ENCODE measurements around the gene MAP4K4. TPM values are rescaled to one million over a fixed set of nuclear protein-coding genes. Genes with fewer than 3 reads are reported as not detected.

MAP4K4 gene
- total RNA-seq, 1 experiment from 2014 or later: 162 TPM

DNA sequence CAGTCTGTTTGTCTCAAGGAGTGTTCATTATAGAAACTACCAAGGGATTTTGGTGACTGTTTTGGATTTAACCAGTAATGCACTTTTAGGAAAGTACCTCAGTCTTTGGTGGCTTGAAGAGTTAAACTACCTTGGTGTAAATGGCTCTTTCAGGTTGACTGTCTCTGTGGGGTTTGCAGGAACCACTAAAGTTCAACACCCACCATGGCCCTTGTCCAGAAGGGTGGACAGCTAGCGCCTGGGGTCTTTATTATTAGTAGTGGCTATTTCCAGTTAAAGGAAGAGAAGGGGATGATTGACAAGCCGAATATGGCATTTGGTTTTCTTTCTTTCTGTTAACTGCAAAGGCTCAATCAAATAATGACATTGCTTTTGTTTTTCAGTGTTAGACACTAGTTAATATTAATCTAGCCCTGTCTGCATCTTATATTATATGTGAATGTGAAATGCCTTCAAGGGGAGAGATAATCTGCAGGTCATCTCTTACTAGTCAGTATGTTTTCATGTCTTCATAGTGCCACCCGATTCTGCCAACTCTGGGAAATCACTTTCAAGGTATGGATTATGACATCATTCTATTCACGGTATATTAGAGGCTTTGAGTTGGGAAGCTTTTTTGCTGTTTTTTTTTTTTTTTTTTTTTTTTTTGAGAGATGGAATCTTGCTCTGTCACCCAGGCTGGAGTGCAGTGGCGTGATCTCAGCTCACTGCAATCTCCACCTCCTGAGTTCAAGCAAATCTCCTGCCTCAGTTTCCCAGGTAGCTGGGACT, 56.4 kb downstream of the MAP4K4 start:
- intact Hi-C loops (cut with micrococcal nuclease): no loop called here
- TF ChIP-seq, protein P1, sequence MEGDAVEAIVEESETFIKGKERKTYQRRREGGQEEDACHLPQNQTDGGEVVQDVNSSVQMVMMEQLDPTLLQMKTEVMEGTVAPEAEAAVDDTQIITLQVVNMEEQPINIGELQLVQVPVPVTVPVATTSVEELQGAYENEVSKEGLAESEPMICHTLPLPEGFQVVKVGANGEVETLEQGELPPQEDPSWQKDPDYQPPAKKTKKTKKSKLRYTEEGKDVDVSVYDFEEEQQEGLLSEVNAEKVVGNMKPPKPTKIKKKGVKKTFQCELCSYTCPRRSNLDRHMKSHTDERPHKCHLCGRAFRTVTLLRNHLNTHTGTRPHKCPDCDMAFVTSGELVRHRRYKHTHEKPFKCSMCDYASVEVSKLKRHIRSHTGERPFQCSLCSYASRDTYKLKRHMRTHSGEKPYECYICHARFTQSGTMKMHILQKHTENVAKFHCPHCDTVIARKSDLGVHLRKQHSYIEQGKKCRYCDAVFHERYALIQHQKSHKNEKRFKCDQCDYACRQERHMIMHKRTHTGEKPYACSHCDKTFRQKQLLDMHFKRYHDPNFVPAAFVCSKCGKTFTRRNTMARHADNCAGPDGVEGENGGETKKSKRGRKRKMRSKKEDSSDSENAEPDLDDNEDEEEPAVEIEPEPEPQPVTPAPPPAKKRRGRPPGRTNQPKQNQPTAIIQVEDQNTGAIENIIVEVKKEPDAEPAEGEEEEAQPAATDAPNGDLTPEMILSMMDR (IDR thresholded peaks at IDR 0.05; ENCODE audit: unreplicated experiment): no peak
- POLR2A ChIA-PET: interaction anchor here (0.7 to 2.3 kb wide), 6 partner anchors 9 to 55 kb away, joined by 3 to 14 read pairs (median 4); no protein-coding TSS in a partner anchor
- BruUV-seq (replicated peaks): no TSS peak
- Mint-ChIP-seq H3K27me3 (ENCODE audit: insufficient read depth, unreplicated experiment) (no peaks in the 10 kb centered on the region), H3K9me3 (ENCODE audit: unreplicated experiment) (no peaks in the 10 kb centered on the region), H3K4me1 (ENCODE audit: insufficient read depth, unreplicated experiment) (peaks cover 40% of the 10 kb centered on the region), H3K27ac (ENCODE audit: low read depth, unreplicated experiment) (no peak overlapping the region), H3K4me3 (ENCODE audit: unreplicated experiment) (no peak overlapping the region), H3K36me3 (ENCODE audit: insufficient read depth, unreplicated experiment) (peaks cover 4% of the 10 kb centered on the region)
- CTCF ChIA-PET: interaction anchor here (0.6 to 1.6 kb wide), 6 partner anchors 8 to 333 kb away, joined by 3 to 6 read pairs (median 3); no protein-coding TSS in a partner anchor
- no peak for DNase-seq (ENCODE audit: unreplicated experiment)

DNA sequence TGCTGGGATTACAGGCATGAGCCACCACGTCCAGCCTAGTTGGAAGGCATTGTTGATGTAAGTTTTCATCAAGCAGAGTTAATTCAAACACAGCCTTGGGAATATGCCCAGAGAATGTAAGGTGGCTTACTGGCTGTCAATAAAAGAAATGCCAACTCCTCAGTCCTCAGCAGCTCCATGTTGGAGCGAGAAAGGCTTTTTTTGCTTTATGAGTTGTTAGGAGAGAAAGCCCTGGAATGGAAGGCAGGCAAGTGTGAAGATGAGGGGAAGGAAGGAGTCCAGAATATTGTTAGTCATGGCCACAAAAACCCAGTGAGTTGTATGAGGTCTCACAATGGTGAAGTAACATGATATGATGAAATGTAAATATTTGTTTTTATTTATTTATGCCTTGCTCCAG, 57.1 kb downstream of the MAP4K4 start:
- H3K36me3 Mint-ChIP-seq (ENCODE audit: insufficient read depth, unreplicated experiment): peaks cover 4% of the 10 kb centered on the region
- intact Hi-C loops (cut with micrococcal nuclease): loop anchor here (5.0 kb wide), 1 partner anchor 337 kb away; no protein-coding TSS in a partner anchor
- ChIA-PET POLR2A (interaction anchor here (1.1 to 1.2 kb wide), 3 partner anchors 10 to 56 kb away, joined by 3 to 4 read pairs (median 3); no protein-coding TSS in a partner anchor), CTCF (interaction anchor here (0.6 to 1.6 kb wide), 6 partner anchors 9 to 586 kb away, joined by 3 to 5 read pairs (median 3); no protein-coding TSS in a partner anchor)
- no peak overlapping the region for H3K4me3 Mint-ChIP-seq (ENCODE audit: unreplicated experiment)
- DNase-seq (ENCODE audit: unreplicated experiment): peak; percentile 46
- TF ChIP-seq, protein P1 (IDR thresholded peaks at IDR 0.05; ENCODE audit: unreplicated experiment): no peak
- H3K27ac Mint-ChIP-seq (ENCODE audit: low read depth, unreplicated experiment): no peak overlapping the region
- H3K9me3 Mint-ChIP-seq (ENCODE audit: unreplicated experiment): no peaks in the 10 kb centered on the region
- H3K4me1 Mint-ChIP-seq (ENCODE audit: insufficient read depth, unreplicated experiment): peaks cover 44% of the 10 kb centered on the region
- no peaks in the 10 kb centered on the region for H3K27me3 Mint-ChIP-seq (ENCODE audit: insufficient read depth, unreplicated experiment)
- BruUV-seq (replicated peaks): no TSS peak

DNA sequence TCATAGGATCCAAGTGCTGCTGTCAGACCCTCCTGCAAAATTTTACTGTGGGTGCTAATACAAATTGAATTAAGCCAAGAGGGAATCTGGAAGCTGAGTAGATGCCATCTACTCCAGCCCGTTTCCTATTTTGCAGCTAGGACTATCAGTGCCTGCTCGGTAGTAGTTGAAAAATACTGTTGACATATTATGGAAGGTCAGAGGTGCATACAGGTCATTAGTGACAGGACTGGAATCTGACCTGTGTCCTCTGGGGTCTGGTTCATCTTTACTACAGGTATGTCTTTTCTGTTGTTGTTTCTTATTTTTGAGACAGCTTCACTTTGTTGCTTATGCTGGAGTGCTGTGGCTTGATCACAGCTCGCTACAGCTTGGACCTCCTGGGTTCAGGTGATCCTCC, 58.8 kb downstream of the MAP4K4 start:
- no peak overlapping the region for H3K27ac Mint-ChIP-seq (ENCODE audit: low read depth, unreplicated experiment)
- H3K27me3 Mint-ChIP-seq (ENCODE audit: insufficient read depth, unreplicated experiment): no peaks in the 10 kb centered on the region
- no peak overlapping the region for H3K4me3 Mint-ChIP-seq (ENCODE audit: unreplicated experiment)
- no TSS peak for BruUV-seq (replicated peaks)
- TF ChIP-seq, protein P1 (IDR thresholded peaks at IDR 0.05; ENCODE audit: unreplicated experiment): no peak
- DNase-seq (ENCODE audit: unreplicated experiment): no peak
- H3K36me3 Mint-ChIP-seq (ENCODE audit: insufficient read depth, unreplicated experiment): peaks cover 4% of the 10 kb centered on the region
- POLR2A ChIA-PET: interaction anchor here (1.3 to 2.4 kb wide), 4 partner anchors 8 to 57 kb away, joined by 4 to 6 read pairs (median 4); no protein-coding TSS in a partner anchor
- CTCF ChIA-PET: interaction anchor here (0.6 to 1.6 kb wide), 4 partner anchors 15 to 66 kb away, joined by 3 to 5 read pairs (median 3); no protein-coding TSS in a partner anchor
- H3K4me1 Mint-ChIP-seq (ENCODE audit: insufficient read depth, unreplicated experiment): peaks cover 39% of the 10 kb centered on the region
- intact Hi-C loops (cut with micrococcal nuclease): loop anchor here (5.0 kb wide), 1 partner anchor 339 kb away; no protein-coding TSS in a partner anchor
- H3K9me3 Mint-ChIP-seq (ENCODE audit: unreplicated experiment): no peaks in the 10 kb centered on the region

DNA sequence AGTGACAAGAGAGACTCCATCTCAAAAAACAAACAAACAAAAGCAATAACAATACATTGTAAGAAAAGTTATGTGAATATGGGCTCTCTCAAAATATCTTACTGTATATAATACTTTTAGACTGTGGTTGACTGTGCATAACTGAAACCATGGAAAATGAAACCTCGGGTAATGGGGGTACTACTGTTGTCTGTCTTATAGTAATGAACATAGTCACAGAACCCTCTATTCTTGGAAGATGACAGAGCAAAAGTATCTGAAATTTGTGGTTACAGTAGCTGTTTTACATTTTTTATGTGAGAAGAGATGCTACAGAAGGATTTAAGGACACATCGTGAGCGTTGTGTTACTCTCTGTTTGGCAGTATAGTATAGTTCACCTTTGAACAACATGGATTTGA, 60.5 kb downstream of the MAP4K4 start:
- no peaks in the 10 kb centered on the region for H3K9me3 Mint-ChIP-seq (ENCODE audit: unreplicated experiment)
- no TSS peak for BruUV-seq (replicated peaks)
- intact Hi-C loops (cut with micrococcal nuclease): loop anchor here (5.0 kb wide), 1 partner anchor 341 kb away; no protein-coding TSS in a partner anchor
- ChIA-PET CTCF (interaction anchor here (0.9 kb wide), 2 partner anchors 10 to 12 kb away, joined by 3 to 6 read pairs; no protein-coding TSS in a partner anchor), POLR2A (interaction anchor here (1.3 to 2.4 kb wide), 2 partner anchors 12 to 61 kb away, joined by 3 to 6 read pairs; no protein-coding TSS in a partner anchor)
- H3K27me3 Mint-ChIP-seq (ENCODE audit: insufficient read depth, unreplicated experiment): no peaks in the 10 kb centered on the region
- TF ChIP-seq, protein P1 (IDR thresholded peaks at IDR 0.05; ENCODE audit: unreplicated experiment): no peak
- peak overlapping the region; percentile 44 for H3K4me3 Mint-ChIP-seq (ENCODE audit: unreplicated experiment)
- no peak overlapping the region for H3K27ac Mint-ChIP-seq (ENCODE audit: low read depth, unreplicated experiment)
- peaks cover 4% of the 10 kb centered on the region for H3K36me3 Mint-ChIP-seq (ENCODE audit: insufficient read depth, unreplicated experiment)
- peaks cover 36% of the 10 kb centered on the region for H3K4me1 Mint-ChIP-seq (ENCODE audit: insufficient read depth, unreplicated experiment)
- no peak for DNase-seq (ENCODE audit: unreplicated experiment)

Measured in MCF 10A (cell line).